DOHH2 (cell line): Measurements from ENCODE around the gene CASP6.
"Not testable (repeated sequence)": the region's sequence is repeated elsewhere in the genome, so short reads cannot be mapped to it uniquely, and the experiment has no call there.

Experiments
- H3F3A ChIP-seq: fragments of 200-600 bp; sonication (generic), shearing (Covaris generic); 2 replicates; pipeline ENCODE4 v1.6.0; 2016; ENCODE audit warnings: antibody characterized with exemption, mild to moderate bottlenecking; ENCODE audit not compliant: control insufficient read depth, insufficient read depth
- H3K27ac ChIP-seq: fragments of 200-600 bp; sonication (generic); 2 replicates; pipeline ENCODE4 v1.5.1; 2014; ENCODE audit warnings: low read depth, mild to moderate bottlenecking, low read length, moderate library complexity
- H3K27me3 ChIP-seq: fragments of 200-600 bp; sonication (generic); 2 replicates; pipeline ENCODE4 v1.6.1; 2014; ENCODE audit warnings: mild to moderate bottlenecking, low read length, mixed read lengths; ENCODE audit not compliant: control insufficient read depth
- H3K36me3 ChIP-seq: fragments of 200-600 bp; sonication (generic); 2 replicates; pipeline ENCODE4 v1.6.1; 2014; ENCODE audit warnings: mild to moderate bottlenecking, low read length, moderate library complexity, mixed read lengths; ENCODE audit not compliant: control insufficient read depth
- H3K4me1 ChIP-seq: fragments of 200-600 bp; sonication (generic); 2 replicates; pipeline ENCODE4 v1.6.1; 2014; ENCODE audit warnings: mild to moderate bottlenecking, low read length, mixed read lengths; ENCODE audit not compliant: control insufficient read depth
- H3K4me2 ChIP-seq: fragments of 200-600 bp; sonication (generic); 2 replicates; pipeline ENCODE4 v1.6.0; 2014; ENCODE audit warnings: mild to moderate bottlenecking, low read length, moderate library complexity
- H3K4me3 ChIP-seq: fragments of 200-600 bp; sonication (generic); 2 replicates; pipeline ENCODE4 v1.5.1; 2014; ENCODE audit warnings: mild to moderate bottlenecking, low read length, mixed read lengths
- H3K79me2 ChIP-seq: fragments of 200-600 bp; sonication (generic); 2 replicates; pipeline ENCODE4 v1.6.1; 2014; ENCODE audit warnings: mild to moderate bottlenecking, low read length, mixed read lengths; ENCODE audit not compliant: control insufficient read depth
- H3K9me2 ChIP-seq: fragments of 200-600 bp; sonication (generic); replicated peaks from 2 replicates; pipeline ENCODE4 v1.6.1; 2014; ENCODE audit warnings: mild to moderate bottlenecking, low read length, mixed read lengths; ENCODE audit not compliant: control insufficient read depth
- H3K9me3 ChIP-seq: fragments of 200-600 bp; sonication (generic); 2 replicates; pipeline ENCODE4 v1.6.1; 2014; ENCODE audit warnings: antibody characterized with exemption, low read length, mixed read lengths; ENCODE audit not compliant: control insufficient read depth, insufficient read depth
- H4K20me1 ChIP-seq: fragments of 200-600 bp; sonication (generic); 2 replicates; pipeline ENCODE4 v1.6.0; 2014; ENCODE audit warnings: low read depth, mild to moderate bottlenecking, antibody characterized with exemption, low read length, moderate library complexity; ENCODE audit not compliant: control insufficient read depth, insufficient read depth
- EZH2phosphoT487 ChIP-seq: fragments of 200-600 bp; sonication (generic); IDR thresholded peaks from 2 replicates; pipeline ENCODE4 v1.6.1; 2017; ENCODE audit warnings: borderline replicate concordance, mild to moderate bottlenecking, antibody characterized with exemption, low read length, moderate library complexity, mixed read lengths
- TF ChIP-seq, protein P1 (sequence below): fragments of 200-600 bp; sonication (generic); IDR thresholded peaks from one replicate; pipeline ENCODE4 v1.5.1; 2014; ENCODE audit warnings: antibody characterized with exemption, mild to moderate bottlenecking, low read depth, low read length; ENCODE audit not compliant: poor library complexity, severe bottlenecking

Gene CASP6

DNA sequence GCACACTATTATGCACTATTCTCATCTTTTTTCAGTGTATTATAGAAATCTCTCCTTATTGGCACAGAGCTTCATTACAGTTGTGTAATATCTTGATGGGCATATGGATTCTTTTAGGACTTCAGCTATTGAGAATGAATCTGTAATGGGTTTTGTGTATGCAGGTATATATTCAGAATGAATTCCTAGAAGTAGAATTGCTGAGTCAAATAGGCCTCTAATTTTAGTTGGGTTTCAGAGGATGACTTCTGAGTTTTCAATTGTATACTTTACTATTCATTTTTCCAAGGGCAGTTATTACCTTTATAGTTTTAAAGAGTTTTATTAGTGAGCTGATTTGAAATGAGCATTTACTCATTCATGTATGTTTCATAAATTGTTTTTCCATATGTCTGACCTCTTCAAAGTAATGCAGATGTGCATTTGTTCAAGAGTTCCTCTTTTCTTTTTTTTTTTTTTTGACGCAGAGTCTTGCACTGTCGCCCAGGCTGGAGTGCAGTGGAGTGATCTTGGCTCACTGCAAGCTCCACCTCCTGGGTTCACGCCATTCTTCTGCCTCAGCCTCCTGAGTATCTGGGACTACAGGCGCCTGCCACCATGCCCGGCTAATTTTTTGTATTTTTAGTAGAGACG is 19.5 kb downstream of the CASP6 start:
- Histone ChIP-seq H3K9me3 (no peaks in the 10 kb centered on the region), H3K4me1 (peaks cover 16% of the 10 kb centered on the region), H3K9me2 (no peaks in the 10 kb centered on the region), H3F3A (no peaks in the 10 kb centered on the region), H4K20me1 (no peaks in the 10 kb centered on the region), H3K79me2 (no peaks in the 10 kb centered on the region), H3K27ac (no peak overlapping the region), H3K4me2 (no peak overlapping the region), H3K36me3 (peaks cover 39% of the 10 kb centered on the region), H3K27me3 (no peaks in the 10 kb centered on the region), H3K4me3 (no peak overlapping the region)
- TF ChIP-seq, protein P1, sequence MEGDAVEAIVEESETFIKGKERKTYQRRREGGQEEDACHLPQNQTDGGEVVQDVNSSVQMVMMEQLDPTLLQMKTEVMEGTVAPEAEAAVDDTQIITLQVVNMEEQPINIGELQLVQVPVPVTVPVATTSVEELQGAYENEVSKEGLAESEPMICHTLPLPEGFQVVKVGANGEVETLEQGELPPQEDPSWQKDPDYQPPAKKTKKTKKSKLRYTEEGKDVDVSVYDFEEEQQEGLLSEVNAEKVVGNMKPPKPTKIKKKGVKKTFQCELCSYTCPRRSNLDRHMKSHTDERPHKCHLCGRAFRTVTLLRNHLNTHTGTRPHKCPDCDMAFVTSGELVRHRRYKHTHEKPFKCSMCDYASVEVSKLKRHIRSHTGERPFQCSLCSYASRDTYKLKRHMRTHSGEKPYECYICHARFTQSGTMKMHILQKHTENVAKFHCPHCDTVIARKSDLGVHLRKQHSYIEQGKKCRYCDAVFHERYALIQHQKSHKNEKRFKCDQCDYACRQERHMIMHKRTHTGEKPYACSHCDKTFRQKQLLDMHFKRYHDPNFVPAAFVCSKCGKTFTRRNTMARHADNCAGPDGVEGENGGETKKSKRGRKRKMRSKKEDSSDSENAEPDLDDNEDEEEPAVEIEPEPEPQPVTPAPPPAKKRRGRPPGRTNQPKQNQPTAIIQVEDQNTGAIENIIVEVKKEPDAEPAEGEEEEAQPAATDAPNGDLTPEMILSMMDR: no peak
- TF ChIP-seq EZH2phosphoT487: no peak

- Histone ChIP-seq H3K4me2 (no peak overlapping the region), H3K79me2 (no peaks in the 10 kb centered on the region), H3K9me2 (no peaks in the 10 kb centered on the region), H3F3A (no peaks in the 10 kb centered on the region), H3K4me3 (no peak overlapping the region), H3K27ac (no peak overlapping the region), H4K20me1 (no peaks in the 10 kb centered on the region), H3K27me3 (no peaks in the 10 kb centered on the region), H3K9me3 (no peaks in the 10 kb centered on the region), H3K36me3 (peaks cover 33% of the 10 kb centered on the region), H3K4me1 (peaks cover 16% of the 10 kb centered on the region)
- TF ChIP-seq, protein P1: no peak
- TF ChIP-seq EZH2phosphoT487: no peak
Observed at GRCh38 chr4:109682875-109683274, 20.4 kb downstream of the CASP6 start.

DNA sequence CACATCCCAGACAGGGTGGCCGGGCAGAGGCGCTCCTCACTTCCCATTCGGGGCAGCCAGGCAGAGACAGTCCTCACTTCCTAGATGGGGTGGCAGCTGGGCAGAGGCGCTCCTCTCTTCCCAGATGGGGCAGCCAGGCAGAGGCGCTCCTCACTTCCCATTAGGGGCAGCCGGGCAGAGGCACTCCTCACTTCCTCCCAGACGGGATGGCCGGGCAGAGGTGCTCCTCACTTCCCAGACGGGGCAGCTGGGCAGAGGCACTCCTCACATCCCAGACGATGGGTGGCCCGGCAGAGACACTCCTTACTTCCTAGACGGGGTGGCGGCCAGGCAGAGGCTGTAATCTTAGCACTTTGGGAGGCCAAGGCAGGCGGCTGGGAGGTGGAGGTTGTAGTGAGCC is 24.3 kb downstream of the CASP6 start:
- not testable (repeated sequence) for H3K9me2 ChIP-seq, H4K20me1 ChIP-seq, H3K4me1 ChIP-seq, H3K4me3 ChIP-seq, H3K79me2 ChIP-seq, H3K4me2 ChIP-seq, H3K27me3 ChIP-seq, H3K27ac ChIP-seq, H3F3A ChIP-seq, H3K9me3 ChIP-seq
- H3K36me3 ChIP-seq: peaks cover 12% of the 10 kb centered on the region; the same call in 1 of the 2 replicates

- not testable (repeated sequence) for H3K27me3 ChIP-seq, H3K9me2 ChIP-seq, H3K36me3 ChIP-seq, H3K27ac ChIP-seq, H3K4me2 ChIP-seq, H3K4me3 ChIP-seq, H3K9me3 ChIP-seq, H3K79me2 ChIP-seq, H3F3A ChIP-seq, H3K4me1 ChIP-seq, H4K20me1 ChIP-seq
Observed at GRCh38 chr4:109678472-109678871, 24.8 kb downstream of the CASP6 start.
